GM12878 (cell line): ENCODE data around the gene HIVEP2. TPM values are rescaled to one million over a fixed set of nuclear protein-coding genes. Genes with fewer than 3 reads are reported as not detected.

Experiments
- ATAC-seq: fragments of 200-7000 bp; cut with Tn5 transposase; 3 replicates; pipeline ENCODE4 v1.9.1; 2020; ENCODE audit warnings: mild to moderate bottlenecking, moderate library complexity
- BruUV-seq: library from RNA; stranded (reverse); fragments of 400-500 nt; replicated peaks from 2 replicates; lab custom pipeline; 2021; lab: Mats Ljungman, UMichigan
- CTCF ChIA-PET: fragments of 300-600 bp; sonication (Branson Sonifier 250); formaldehyde crosslinking; extraction: SDS; loops from one replicate; lab custom pipeline; 2021; ENCODE audit warnings: inconsistent platforms; lab: Yijun Ruan, JAX
- POLR2A ChIA-PET: fragments of 350-600 bp; formaldehyde crosslinking; extraction: SDS; loops from one replicate; lab custom pipeline; 2021; ENCODE audit warnings: inconsistent platforms; lab: Charles Lee
- RAD21 ChIA-PET: fragments of 300-600 bp; sonication (Branson Sonifier 250); formaldehyde crosslinking; loops from one replicate; lab custom pipeline; 2023; ENCODE audit warnings: antibody characterized with exemption; ENCODE audit not compliant: unreplicated experiment; lab: Charles Lee
- SMC1A ChIA-PET: fragments of 300-600 bp; sonication (Branson Sonifier 250); formaldehyde crosslinking; loops from one replicate; lab custom pipeline; 2023; ENCODE audit not compliant: unreplicated experiment, uncharacterized antibody; lab: Charles Lee
- DNase-seq: peaks from one replicate; pipeline ENCODE4 v3.0.0-alpha.2; 2011; ENCODE audit warnings: low read depth, low spot score
- FAIRE-seq: peaks from 3 replicates; lab custom pipeline; 2011; peaks lifted over from hg19 to GRCh38; lab: Jason Lieb, UNC
- H2AFZ ChIP-seq: 2 replicates; pipeline ENCODE4 v1.6.0; 2011; ENCODE audit warnings: low read depth, low read length, control low read depth; ENCODE audit not compliant: control insufficient read depth
- H3K27ac ChIP-seq: 2 replicates; pipeline ENCODE4 v1.5.1; 2011; ENCODE audit warnings: control low read depth; ENCODE audit not compliant: control insufficient read depth, insufficient read depth
- H3K27me3 ChIP-seq, 2 experiments: replicated peaks in 1 of 2; 2 replicates each; pipeline versions ENCODE4 v1.6.0 to v1.6.1; 2011; ENCODE audit warnings: low read length in 1 of 2; ENCODE audit not compliant: control insufficient read depth in 2 of 2, insufficient read depth in 2 of 2
- H3K36me3 ChIP-seq, 2 experiments: 2 replicates each; pipeline ENCODE4 v1.5.1; 2011; ENCODE audit warnings: low read length in 1 of 2; ENCODE audit not compliant: control insufficient read depth in 2 of 2, insufficient read depth in 2 of 2
- H3K4me1 ChIP-seq: 2 replicates; pipeline ENCODE4 v1.6.1; 2011; ENCODE audit warnings: mild to moderate bottlenecking, low read length, moderate library complexity, mixed read lengths; ENCODE audit not compliant: control insufficient read depth, insufficient read depth
- H3K4me2 ChIP-seq: 2 replicates; pipeline ENCODE4 v1.6.0; 2011; ENCODE audit warnings: control low read depth; ENCODE audit not compliant: control insufficient read depth, insufficient read depth
- H3K4me3 ChIP-seq: fragments of 200-600 bp; sonication (generic); 2 replicates; pipeline ENCODE4 v1.5.1; 2016
- H3K79me2 ChIP-seq: 2 replicates; pipeline ENCODE4 v1.6.0; 2011; ENCODE audit warnings: low read length; ENCODE audit not compliant: control insufficient read depth, insufficient read depth
- H3K9ac ChIP-seq: 2 replicates; pipeline ENCODE4 v1.8.0; 2011; ENCODE audit warnings: low read length, control low read depth, mixed read lengths; ENCODE audit not compliant: control insufficient read depth, insufficient read depth
- H3K9me3 ChIP-seq: replicated peaks from 3 replicates; pipeline ENCODE4 v1.5.1; 2011; ENCODE audit warnings: mild to moderate bottlenecking, low read length; ENCODE audit not compliant: control insufficient read depth, insufficient read depth
- H4K20me1 ChIP-seq: 2 replicates; pipeline ENCODE4 v1.6.0; 2011; ENCODE audit not compliant: control insufficient read depth, insufficient read depth
- CBX3 ChIP-seq: fragments of 200-600 bp; sonication (generic); IDR thresholded peaks from 2 replicates; pipeline ENCODE4 v1.6.1; 2016; ENCODE audit warnings: low read depth, borderline replicate concordance
- EP300 ChIP-seq, 2 experiments: fragments of 150-350 bp in 1 of 2; IDR thresholded peaks; 2 replicates each; pipeline ENCODE4 v1.6.1; 2011 to 2012; ENCODE audit warnings: low read depth in 2 of 2, low read length in 2 of 2, borderline replicate concordance in 1 of 2, improper control_type of control experiment in 1 of 2, inconsistent platforms in 1 of 2; ENCODE audit not compliant: control insufficient read depth in 1 of 2
- FOS ChIP-seq: IDR thresholded peaks from 3 replicates; pipeline ENCODE4 v1.6.1; 2011; ENCODE audit warnings: borderline replicate concordance; ENCODE audit not compliant: insufficient read length; ENCODE audit errors: extremely low read depth
- LARP7 ChIP-seq: fragments of 450-650 bp; IDR thresholded peaks from 2 replicates; pipeline ENCODE4 v1.6.1; 2017; ENCODE audit warnings: mild to moderate bottlenecking
- NFYA ChIP-seq: IDR thresholded peaks from 2 replicates; pipeline ENCODE4 v1.6.1; 2011; ENCODE audit warnings: low read depth, mild to moderate bottlenecking, low read length, improper control_type of control experiment, borderline replicate concordance
- NFYB ChIP-seq: IDR thresholded peaks from 2 replicates; pipeline ENCODE4 v1.6.1; 2011; ENCODE audit warnings: low read depth, mild to moderate bottlenecking, low read length, improper control_type of control experiment, moderate library complexity; ENCODE audit not compliant: insufficient read depth
- NR2C1 ChIP-seq: fragments of 450-650 bp; IDR thresholded peaks from 2 replicates; pipeline ENCODE4 v1.6.1; 2017; ENCODE audit warnings: antibody characterized with exemption, mild to moderate bottlenecking, moderate library complexity
- NR2C2 ChIP-seq: IDR thresholded peaks from 2 replicates; pipeline ENCODE4 v1.6.1; 2011; ENCODE audit warnings: borderline replicate concordance, low read depth; ENCODE audit not compliant: control insufficient read depth, insufficient read length
- RBBP5 ChIP-seq: fragments of 200-600 bp; sonication (generic); conservative IDR thresholded peaks from 2 replicates; pipeline ENCODE4 v1.6.1; 2016
- SMARCA5 ChIP-seq: fragments of 450-650 bp; IDR thresholded peaks from 2 replicates; pipeline ENCODE4 v1.6.1; 2017; ENCODE audit warnings: mild to moderate bottlenecking
- WGBS: methylation state at CpG from one replicate; pipeline ENCODE4 v1.1.6; 2016; ENCODE audit warnings: low lambda C conversion rate; ENCODE audit not compliant: insufficient replicate concordance, insufficient coverage; ENCODE audit errors: missing lambda C conversion rate; 5-methylcytosine and 5-hydroxymethylcytosine counted together
- in situ Hi-C: fragments of 300-500 bp; cut with MboI; formaldehyde crosslinking; loops from 9 replicates; pipeline ENCODE4 v1.14.3; 2018; ENCODE audit warnings: mixed read lengths
- intact Hi-C: fragments of 100-400 bp; cut with micrococcal nuclease; formaldehyde crosslinking; loops from one replicate; pipeline ENCODE4 v1.14.2; 2022; ENCODE audit not compliant: unreplicated experiment
- polyA plus RNA-seq, 11 experiments: library from polyadenylated mRNA; depleted of rRNA in 4 of 11; unstranded in 6 of 11; stranded (reverse) in 5 of 11; fragments of >200 nt; fragmentation: Nextera tagmentation in 4 of 11; fragmentation: Illumina TruSeq in 1 of 11; extraction: Ambion mirVana in 4 of 11; extraction: Trizol in 1 of 11; gene quantifications; 1 replicate in 1 of 11; 2 replicates in 10 of 11; pipeline versions ENCODE4 v1.2.1 to v1.2.3, GENCODE V29; 2011 to 2016; ENCODE audit warnings: inconsistent platforms in 2 of 11, missing spikeins in 2 of 11, low read depth in 1 of 11
- total RNA-seq, 4 experiments: library from RNA; depleted of rRNA in 3 of 4; stranded (reverse); fragments of >200 nt in 3 of 4; fragmentation: Illumina TruSeq in 1 of 4; extraction: Trizol in 1 of 4; gene quantifications; 2 replicates each; pipeline versions ENCODE4 v1.2.1 to v1.2.3, GENCODE V29; 2013 to 2021
- TF ChIP-seq, protein P1 (sequence below): fragments of 450-650 bp; formaldehyde crosslinking; IDR thresholded peaks from 2 replicates; pipeline ENCODE4 v1.4.0; 2020; ENCODE audit warnings: mild to moderate bottlenecking, moderate library complexity
- TF ChIP-seq, protein P2 (sequence below): fragments of 450-650 bp; IDR thresholded peaks from 2 replicates; pipeline ENCODE4 v1.6.1; 2017; ENCODE audit warnings: mild to moderate bottlenecking, moderate library complexity

HIVEP2 gene
- total and polyA plus RNA-seq, 10 of the 15 experiments (the other 5 are each of a cell fraction or from before 2014, with no cell fraction given), result 1.2 to 15.7 (median 10.2) TPM

DNA sequence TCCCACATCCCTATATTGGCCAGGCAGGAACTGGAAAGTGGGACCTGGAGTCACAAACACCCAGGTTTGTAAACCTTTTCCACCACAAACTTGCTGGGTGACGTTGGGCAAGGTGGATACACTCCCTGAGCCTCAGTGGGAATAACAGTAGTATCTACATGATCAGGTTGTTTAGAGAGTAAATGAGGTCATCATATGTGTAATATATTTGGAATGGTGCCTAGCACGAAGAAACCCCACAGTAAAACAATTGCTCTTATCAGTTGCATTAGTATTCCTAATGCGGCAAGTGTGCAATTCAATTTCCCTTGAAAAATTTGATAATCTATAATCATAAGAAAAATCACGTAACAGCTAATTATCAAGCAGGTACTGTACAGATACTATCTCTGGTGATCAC, 51.9 kb downstream of the HIVEP2 start:
- in situ Hi-C loops, result no loop called here
- Histone ChIP-seq H3K27ac (no peak overlapping the region), H3K4me3 (no peak overlapping the region), H3K4me2 (no peak overlapping the region), H4K20me1 (no peaks in the 10 kb centered on the region), H3K9ac (no peak overlapping the region), H3K9me3 (peaks cover 2% of the 10 kb centered on the region; the same call in 2 of the 3 replicates), H3K4me1 (no peaks in the 10 kb centered on the region), H3K36me3 (peaks cover 0 to 3% of the 10 kb centered on the region in 2 experiments; a peak in 1 of 4 replicates), H3K79me2 (peaks cover 8% of the 10 kb centered on the region), H2AFZ (no peak overlapping the region), H3K27me3 (no peaks in the 10 kb centered on the region)
- ChIA-PET POLR2A (interaction anchor here (1.1 to 1.3 kb wide), 2 partner anchors 11 to 13 kb away, joined by 3 to 5 read pairs; no protein-coding TSS in a partner anchor), SMC1A (interaction anchor here (1.4 to 3.8 kb wide), 3 partner anchors 10 to 74 kb away, joined by 3 to 16 read pairs (median 4); no protein-coding TSS in a partner anchor), CTCF (interaction anchor here (2.0 kb wide), 1 partner anchor 9 kb away, joined by 6 read pairs; no protein-coding TSS in a partner anchor), RAD21 (no interaction called here)
- no peak for DNase-seq
- intact Hi-C loops, result no loop called here
- ATAC-seq, result no peak
- 86% methylated on average over 4 of the region's 4 CpGs for WGBS
- TF ChIP-seq EP300 (IDR thresholded peaks at IDR 0.05; ENCODE audit: borderline replicate concordance in 1 of 2, control insufficient read depth in 1 of 2, low read depth in 2 of 2, low read length in 2 of 2) (no peak), FOS (no peak), NFYA (no peak), NR2C1 (no peak), CBX3 (no peak), SMARCA5 (no peak), NFYB (no peak), NR2C2 (no peak), RBBP5 (no peak), LARP7 (no peak)
- TF ChIP-seq, protein P1, sequence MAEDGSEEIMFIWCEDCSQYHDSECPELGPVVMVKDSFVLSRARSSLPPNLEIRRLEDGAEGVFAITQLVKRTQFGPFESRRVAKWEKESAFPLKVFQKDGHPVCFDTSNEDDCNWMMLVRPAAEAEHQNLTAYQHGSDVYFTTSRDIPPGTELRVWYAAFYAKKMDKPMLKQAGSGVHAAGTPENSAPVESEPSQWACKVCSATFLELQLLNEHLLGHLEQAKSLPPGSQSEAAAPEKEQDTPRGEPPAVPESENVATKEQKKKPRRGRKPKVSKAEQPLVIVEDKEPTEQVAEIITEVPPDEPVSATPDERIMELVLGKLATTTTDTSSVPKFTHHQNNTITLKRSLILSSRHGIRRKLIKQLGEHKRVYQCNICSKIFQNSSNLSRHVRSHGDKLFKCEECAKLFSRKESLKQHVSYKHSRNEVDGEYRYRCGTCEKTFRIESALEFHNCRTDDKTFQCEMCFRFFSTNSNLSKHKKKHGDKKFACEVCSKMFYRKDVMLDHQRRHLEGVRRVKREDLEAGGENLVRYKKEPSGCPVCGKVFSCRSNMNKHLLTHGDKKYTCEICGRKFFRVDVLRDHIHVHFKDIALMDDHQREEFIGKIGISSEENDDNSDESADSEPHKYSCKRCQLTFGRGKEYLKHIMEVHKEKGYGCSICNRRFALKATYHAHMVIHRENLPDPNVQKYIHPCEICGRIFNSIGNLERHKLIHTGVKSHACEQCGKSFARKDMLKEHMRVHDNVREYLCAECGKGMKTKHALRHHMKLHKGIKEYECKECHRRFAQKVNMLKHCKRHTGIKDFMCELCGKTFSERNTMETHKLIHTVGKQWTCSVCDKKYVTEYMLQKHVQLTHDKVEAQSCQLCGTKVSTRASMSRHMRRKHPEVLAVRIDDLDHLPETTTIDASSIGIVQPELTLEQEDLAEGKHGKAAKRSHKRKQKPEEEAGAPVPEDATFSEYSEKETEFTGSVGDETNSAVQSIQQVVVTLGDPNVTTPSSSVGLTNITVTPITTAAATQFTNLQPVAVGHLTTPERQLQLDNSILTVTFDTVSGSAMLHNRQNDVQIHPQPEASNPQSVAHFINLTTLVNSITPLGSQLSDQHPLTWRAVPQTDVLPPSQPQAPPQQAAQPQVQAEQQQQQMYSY (CRISPR knock-in tag), result no peak
- TF ChIP-seq, protein P2, sequence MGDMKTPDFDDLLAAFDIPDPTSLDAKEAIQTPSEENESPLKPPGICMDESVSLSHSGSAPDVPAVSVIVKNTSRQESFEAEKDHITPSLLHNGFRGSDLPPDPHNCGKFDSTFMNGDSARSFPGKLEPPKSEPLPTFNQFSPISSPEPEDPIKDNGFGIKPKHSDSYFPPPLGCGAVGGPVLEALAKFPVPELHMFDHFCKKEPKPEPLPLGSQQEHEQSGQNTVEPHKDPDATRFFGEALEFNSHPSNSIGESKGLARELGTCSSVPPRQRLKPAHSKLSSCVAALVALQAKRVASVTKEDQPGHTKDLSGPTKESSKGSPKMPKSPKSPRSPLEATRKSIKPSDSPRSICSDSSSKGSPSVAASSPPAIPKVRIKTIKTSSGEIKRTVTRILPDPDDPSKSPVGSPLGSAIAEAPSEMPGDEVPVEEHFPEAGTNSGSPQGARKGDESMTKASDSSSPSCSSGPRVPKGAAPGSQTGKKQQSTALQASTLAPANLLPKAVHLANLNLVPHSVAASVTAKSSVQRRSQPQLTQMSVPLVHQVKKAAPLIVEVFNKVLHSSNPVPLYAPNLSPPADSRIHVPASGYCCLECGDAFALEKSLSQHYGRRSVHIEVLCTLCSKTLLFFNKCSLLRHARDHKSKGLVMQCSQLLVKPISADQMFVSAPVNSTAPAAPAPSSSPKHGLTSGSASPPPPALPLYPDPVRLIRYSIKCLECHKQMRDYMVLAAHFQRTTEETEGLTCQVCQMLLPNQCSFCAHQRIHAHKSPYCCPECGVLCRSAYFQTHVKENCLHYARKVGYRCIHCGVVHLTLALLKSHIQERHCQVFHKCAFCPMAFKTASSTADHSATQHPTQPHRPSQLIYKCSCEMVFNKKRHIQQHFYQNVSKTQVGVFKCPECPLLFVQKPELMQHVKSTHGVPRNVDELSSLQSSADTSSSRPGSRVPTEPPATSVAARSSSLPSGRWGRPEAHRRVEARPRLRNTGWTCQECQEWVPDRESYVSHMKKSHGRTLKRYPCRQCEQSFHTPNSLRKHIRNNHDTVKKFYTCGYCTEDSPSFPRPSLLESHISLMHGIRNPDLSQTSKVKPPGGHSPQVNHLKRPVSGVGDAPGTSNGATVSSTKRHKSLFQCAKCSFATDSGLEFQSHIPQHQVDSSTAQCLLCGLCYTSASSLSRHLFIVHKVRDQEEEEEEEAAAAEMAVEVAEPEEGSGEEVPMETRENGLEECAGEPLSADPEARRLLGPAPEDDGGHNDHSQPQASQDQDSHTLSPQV, result no peak
- no peak for FAIRE-seq
- BruUV-seq, result no TSS peak
